Left kidney (tissue), 2 donors: ENCODE measurements around the gene GIGYF2. TPM values are rescaled to one million over a fixed set of nuclear protein-coding genes. Genes with fewer than 3 reads are reported as not detected.
"Not testable (repeated sequence)": the region's sequence is repeated elsewhere in the genome, so short reads cannot be mapped to it uniquely, and the experiment has no call there.

ENCODE experiments used
- DNase-seq: peaks from one replicate; pipeline ENCODE4 v3.0.0-alpha.2; 2013
- polyA plus RNA-seq: library from polyadenylated mRNA; unstranded; fragments of 120-200 nt; gene quantifications from one replicate; pipeline ENCODE4 v1.2.1, GENCODE V29; 2013; ENCODE audit not compliant: insufficient read length

The GIGYF2 gene
- polyA plus RNA-seq, 1 donor: 73.4 TPM

DNA sequence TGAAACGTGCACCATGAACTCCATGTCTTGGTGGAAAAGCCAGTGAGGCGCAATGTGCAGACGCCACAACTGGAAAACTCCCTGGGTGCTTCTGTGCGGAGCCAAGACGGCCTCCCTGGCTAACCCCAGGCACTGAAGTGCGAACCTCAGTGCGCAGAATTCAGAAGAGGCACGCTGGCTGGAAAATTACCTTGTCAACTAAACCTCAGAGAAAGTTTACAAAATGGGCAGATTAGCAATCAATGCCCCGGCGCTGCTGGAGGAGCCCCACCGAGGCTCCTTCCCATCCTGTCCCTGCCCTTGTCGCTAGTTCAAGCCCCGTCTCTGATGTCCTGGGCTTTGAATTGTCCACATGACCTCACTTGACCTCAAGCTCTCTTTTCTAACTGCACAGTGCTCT is 195.1 kb downstream of the GIGYF2 start:
- DNase-seq: no peak

- DNase-seq: no peak
Measured at GRCh38 chr2:232892843-232893242, 195.7 kb downstream of the GIGYF2 start.

GRCh38 chr2:232893834-232894233 is 196.7 kb downstream of the GIGYF2 start:
- DNase-seq: no peak

GRCh38 chr2:232894251-232894650 is 197.1 kb downstream of the GIGYF2 start:
- no peak for DNase-seq

DNA sequence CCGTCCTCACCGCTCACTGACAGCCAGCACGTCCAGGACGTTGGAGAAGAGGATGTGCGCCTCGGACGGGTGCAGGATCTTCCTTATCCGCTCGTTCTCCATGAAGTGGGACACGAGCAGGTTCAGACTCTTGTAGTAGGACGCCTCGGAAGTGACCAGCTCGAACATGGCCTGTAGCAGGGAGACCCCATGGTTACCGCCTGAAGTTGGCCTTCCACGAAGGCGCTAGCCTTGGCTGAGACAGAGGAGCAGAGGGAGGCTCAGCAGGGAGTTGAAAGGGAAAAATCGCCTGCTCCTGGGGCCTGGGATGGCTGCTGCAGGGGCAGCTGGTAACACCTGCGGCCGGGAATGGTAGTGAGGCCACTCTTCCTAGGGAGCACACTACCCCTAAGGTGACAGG is 197.6 kb downstream of the GIGYF2 start:
- DNase-seq: no peak

DNA sequence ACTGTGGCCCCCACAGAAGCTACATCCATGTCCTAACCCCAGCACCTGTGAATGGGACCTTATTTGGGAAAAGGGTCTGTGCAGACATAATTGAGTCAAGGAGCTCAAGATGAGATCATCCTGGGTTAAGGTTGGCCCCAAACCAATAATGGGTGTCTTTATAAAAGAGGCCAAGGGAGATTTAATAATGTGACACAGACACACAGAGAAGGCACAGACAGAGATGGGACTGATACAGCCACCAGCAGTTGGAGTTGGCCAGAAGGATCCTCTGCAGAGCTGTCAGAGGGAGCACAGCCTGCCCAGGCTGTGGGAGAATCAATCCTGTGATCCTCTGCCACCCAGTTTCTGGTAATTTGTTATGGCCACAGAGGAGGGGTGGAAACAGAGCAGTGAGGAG is 199.0 kb downstream of the GIGYF2 start:
- DNase-seq: no peak

- DNase-seq: no peak
Measured at GRCh38 chr2:232896720-232897597, 199.8 kb downstream of the GIGYF2 start.

DNA sequence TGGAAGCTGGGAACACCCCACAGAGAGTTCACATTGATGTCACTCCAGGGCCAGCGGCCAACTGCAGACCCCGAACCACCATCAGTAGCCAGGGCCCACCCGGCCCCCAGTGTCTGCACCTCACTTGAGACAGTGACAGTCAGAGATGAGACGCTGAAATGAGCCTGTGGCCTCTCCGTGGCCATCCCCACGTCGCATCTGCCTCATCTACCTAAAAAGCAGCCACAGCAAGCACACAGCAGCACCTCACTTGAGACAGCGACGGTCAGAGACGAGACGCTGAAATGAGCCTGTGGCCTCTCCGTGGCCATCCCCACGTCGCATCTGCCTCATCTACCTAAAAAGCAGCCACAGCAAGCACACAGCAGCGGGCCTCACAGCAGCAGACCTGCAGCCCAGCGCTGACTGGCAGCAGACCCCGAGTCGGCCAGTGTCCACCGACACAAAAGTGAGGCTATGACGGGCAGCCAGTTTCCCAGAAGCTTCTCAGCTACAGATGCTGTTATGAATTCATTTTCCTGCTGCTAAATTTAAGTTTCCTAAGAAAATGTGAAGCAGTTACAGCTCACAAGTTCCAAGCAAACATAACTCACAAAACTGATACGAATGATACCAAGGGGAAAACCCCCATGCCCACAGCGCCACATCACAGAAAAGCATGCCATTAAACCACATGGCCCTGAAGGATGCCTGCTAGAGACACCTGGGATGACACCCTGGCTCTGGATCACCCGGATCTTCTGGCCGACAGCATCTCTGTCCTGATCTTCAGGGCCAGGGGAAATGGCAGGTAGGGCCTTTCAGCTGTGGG is 200.7 kb downstream of the GIGYF2 start:
- DNase-seq: no peak

DNA sequence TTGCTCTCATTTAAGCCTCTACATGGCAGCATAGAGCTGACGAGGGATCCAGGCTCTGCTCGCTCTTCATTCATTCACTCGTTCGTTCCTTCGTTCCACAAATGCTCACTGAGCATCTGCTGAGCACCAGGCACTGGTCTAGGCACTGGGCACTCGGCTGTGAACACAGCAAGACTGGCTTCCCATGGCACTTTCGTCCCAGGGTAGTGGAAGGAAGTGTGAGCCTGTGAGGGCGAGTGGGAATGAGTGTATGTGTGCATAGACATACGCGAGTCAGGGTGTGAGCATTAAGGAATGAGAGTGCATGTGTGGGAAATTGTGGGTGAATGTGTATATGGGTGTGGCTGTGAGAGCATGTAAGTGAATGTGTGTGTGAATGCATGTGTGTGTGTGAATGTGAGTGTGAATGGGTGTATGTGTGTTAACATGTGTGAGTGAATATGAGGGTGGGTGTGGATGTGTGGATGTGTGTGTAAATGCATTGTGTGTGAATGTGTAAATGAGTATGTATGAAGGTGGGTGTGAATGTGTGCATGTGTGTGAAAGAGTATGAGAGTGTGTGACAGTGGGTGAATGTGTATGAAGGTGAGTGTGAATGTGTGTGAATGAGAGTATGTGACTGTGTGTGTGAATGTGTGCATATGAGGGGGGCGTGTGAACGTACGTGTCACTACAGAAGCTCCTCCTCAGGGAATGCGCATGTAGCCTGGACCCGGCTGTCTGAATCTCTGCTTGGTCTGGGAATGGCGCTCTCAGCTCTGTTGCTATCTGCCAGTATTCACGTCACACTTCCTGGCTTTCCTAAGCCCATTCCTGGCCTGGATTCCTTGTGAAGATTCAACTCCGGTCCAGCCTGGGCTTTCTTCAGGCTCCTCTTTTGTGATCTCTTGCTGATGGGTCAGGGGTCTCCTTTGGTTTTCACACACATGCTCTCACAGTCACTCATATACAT is 201.7 kb downstream of the GIGYF2 start:
- DNase-seq: no peak

- no peak for DNase-seq
Measured at GRCh38 chr2:232900811-232901735, 203.9 kb downstream of the GIGYF2 start.

GRCh38 chr2:232901736-232902578 is 204.8 kb downstream of the GIGYF2 start:
- DNase-seq: no peak

GRCh38 chr2:232903989-232904388 is 206.9 kb downstream of the GIGYF2 start:
- no peak for DNase-seq

GRCh38 chr2:232906867-232907717 is 210.0 kb downstream of the GIGYF2 start:
- not testable (repeated sequence) for DNase-seq

- DNase-seq: not testable (repeated sequence)
Measured at GRCh38 chr2:232907718-232908085, 210.6 kb downstream of the GIGYF2 start.

GRCh38 chr2:232908695-232909094 is 211.6 kb downstream of the GIGYF2 start:
- no peak for DNase-seq
